ENCODE data around the gene APC2.

GRCh38 chr19:1490311-1491113, 40.6 kb downstream of the APC2 start, which contains the start of gene PCSK4:
- no peak for TF ChIP-seq CTCF (IDR thresholded peaks at IDR 0.05; ENCODE audit: low read depth, low read length, poor library complexity, severe bottlenecking)
- no peak for TF ChIP-seq EZH2phosphoT487 (IDR thresholded peaks at IDR 0.05; ENCODE audit: borderline replicate concordance, low read length)

All from DOHH2 (cell line).